Breast epithelium (tissue), 3 donors: ENCODE measurements around the gene TRIM52.

ENCODE experiments used
- CTCF ChIP-seq, 3 donors: fragments of 450-650 bp; IDR thresholded peaks; one replicate each; pipeline ENCODE4 v1.5.1; 2016 to 2017; ENCODE audit warnings: antibody characterized with exemption in 3 of 3, mild to moderate bottlenecking in 3 of 3, moderate library complexity in 3 of 3
- POLR2A ChIP-seq: fragments of 450-650 bp; IDR thresholded peaks from one replicate; pipeline ENCODE4 v1.6.1; 2016; ENCODE audit warnings: antibody characterized with exemption, mild to moderate bottlenecking, moderate library complexity
- POLR2AphosphoS5 ChIP-seq, 3 donors: sonication (generic); formaldehyde crosslinking; IDR thresholded peaks; one replicate each; pipeline ENCODE4 v1.6.1; 2017; ENCODE audit warnings: antibody characterized with exemption in 3 of 3

GRCh38 chr5:181207960-181208253 is 53.0 kb downstream of the TRIM52 start:
- TF ChIP-seq POLR2A (no peak), CTCF (IDR thresholded peaks at IDR 0.05) (no peak), POLR2AphosphoS5 (IDR thresholded peaks at IDR 0.05) (no peak)
